Heart left ventricle (tissue), 16 donors: Measurements from ENCODE around the gene YEATS2. TPM values are rescaled to one million over a fixed set of nuclear protein-coding genes. Genes with fewer than 3 reads are reported as not detected.

Experiments
- ATAC-seq, 4 donors: fragments of 200-7000 bp; cut with Tn5 transposase; one replicate each; pipeline ENCODE4 v1.9.1; 2020 to 2022; ENCODE audit warnings: moderate library complexity in 4 of 4, mild to moderate bottlenecking in 3 of 4, moderate number of reproducible peaks in 1 of 4
- DNase-seq, 5 donors: peaks; one replicate each; pipeline ENCODE4 v3.0.0-alpha.2; 2020
- H3K27ac ChIP-seq, 12 donors: fragments of 200-600 bp; sonication (generic) in 4 of 12; one replicate each; pipeline versions ENCODE4 v1.5.0 to v1.8.0; 2016 to 2022; ENCODE audit warnings: mild to moderate bottlenecking in 2 of 12
- H3K27me3 ChIP-seq, 9 donors: fragments of 200-600 bp; sonication (generic) in 2 of 9; one replicate each; pipeline versions ENCODE4 v1.5.1 to v1.8.0; 2016 to 2022; ENCODE audit warnings: mild to moderate bottlenecking in 3 of 9
- H3K36me3 ChIP-seq, 9 donors: fragments of 200-600 bp; sonication (generic) in 2 of 9; one replicate each; pipeline versions ENCODE4 v1.5.0 to v1.8.0; 2018 to 2022; ENCODE audit warnings: mild to moderate bottlenecking in 2 of 9
- H3K4me1 ChIP-seq, 12 donors: fragments of 200-600 bp; sonication (generic) in 4 of 12; one replicate each; pipeline versions ENCODE4 v1.5.0 to v1.8.0; 2016 to 2022; ENCODE audit warnings: mild to moderate bottlenecking in 3 of 12
- H3K4me3 ChIP-seq, 12 donors: fragments of 200-600 bp; sonication (generic) in 4 of 12; one replicate each; pipeline versions ENCODE4 v1.5.0 to v1.8.0; 2017 to 2022; ENCODE audit warnings: mild to moderate bottlenecking in 9 of 12, moderate library complexity in 4 of 12
- H3K9me3 ChIP-seq, 12 donors: fragments of 200-600 bp; sonication (generic) in 4 of 12; one replicate each; pipeline versions ENCODE4 v1.5.0 to v1.8.0; 2016 to 2022; ENCODE audit warnings: mild to moderate bottlenecking in 1 of 12
- POLR2A ChIP-seq, 2 donors: fragments of 450-650 bp; IDR thresholded peaks; one replicate each; pipeline ENCODE4 v1.6.1; 2017; ENCODE audit warnings: antibody characterized with exemption in 2 of 2, mild to moderate bottlenecking in 2 of 2, moderate library complexity in 2 of 2
- WGBS, 4 donors: extraction: QIAGEN DNeasy Blood & Tissue Kit in 2 of 4; methylation state at CpG; one replicate each; pipeline versions ENCODE4 v1.1.5 to v1.1.7; 2013 to 2018; 5-methylcytosine and 5-hydroxymethylcytosine counted together
- intact Hi-C, 10 donors: fragments of 100-400 bp; cut with DNase I; formaldehyde crosslinking; loops; one replicate each; pipeline versions ENCODE4 v1.11.1 to v1.14.2; 2022
- polyA plus RNA-seq, 2 donors: library from polyadenylated mRNA; stranded (reverse); fragments of 200-250 nt; gene quantifications; one replicate each; pipeline ENCODE4 v1.2.3, GENCODE V29; 2013
- total RNA-seq, 9 donors: library from RNA; depleted of rRNA in 2 of 9; stranded (reverse); fragments of >200 nt in 2 of 9; fragmentation: NEBNext Ultra II Directional in 3 of 9; extraction: Animal tissue kit (Norgen Biotek cat#: 25700) in 3 of 9; gene quantifications; one replicate each; pipeline versions ENCODE4 v1.1.0 to v1.2.4, GENCODE V29; 2016 to 2023
- TF ChIP-seq, protein P1 (sequence below), 12 donors: fragments of 200-600 bp; sonication (generic) in 4 of 12; IDR thresholded peaks; one replicate each; pipeline versions ENCODE4 v1.5.0 to v1.8.0; 2018 to 2022; ENCODE audit warnings: antibody characterized with exemption in 12 of 12, mild to moderate bottlenecking in 5 of 12
- donor health status: ischemic (EF 13 %, LVEDD 7.1; RV severe dilation, severe dysfunction).
- donor health status: healthy with polysubstance abuse.
- donor health status: DM: no; HTN: yes; CAD: no.
- donor health status: DM: no; HTN: no; CAD: no.
- donor health status: ischemic (EF 25% LVEDD 6.9; RV normal size, moderate dysfunction).
- donor health status: ischemic (EF 25% LVEDD 5.7; RV mildly dilated, moderate dysfunction).
- donor health status: healthy.
- donor health status: DM: yes; HTN: yes; CAD: no.
- donor health status: ischemic (EF 35%, LVEDD 5.7; RV mildly dilated, moderate dysfunction).
- donor health status: nonischemic (EF 11% LVEDD 7.7; RV severe dilation, severe dysfunction).
- donor health status: DM: yes; HTN: yes; CAD: no.
- donor health status: PGD.
- donor health status: ischemic (EF 29% LVEDD 5.4; RV normal size, mild dysfunction).
- donor health status: nonischemic (EF 23%, LVEDD 6.1; RV moderate dilation, normal function).

The YEATS2 gene
- total and polyA plus RNA-seq, 11 donors, result 3.2 to 21.2 (median 9.8) TPM

DNA sequence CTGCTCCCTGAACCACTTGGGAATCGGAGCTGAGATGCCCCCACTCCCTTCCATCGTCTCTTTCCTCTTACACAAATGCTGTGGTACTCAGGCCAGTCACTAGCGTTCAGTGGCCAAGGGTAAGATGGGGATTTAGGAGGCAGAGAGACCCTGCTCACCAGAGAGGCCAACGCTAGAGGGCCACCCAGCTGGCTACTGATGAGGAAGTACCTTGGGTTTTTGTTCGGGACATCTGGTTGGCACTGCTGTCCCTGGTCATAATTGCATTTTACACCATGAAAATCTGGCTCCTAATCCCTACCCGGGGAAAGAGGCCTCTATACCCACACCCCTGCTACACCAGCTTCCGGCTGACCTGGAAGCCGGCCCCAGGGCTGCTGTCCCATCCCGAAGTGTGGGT lies 120.0 kb downstream of the YEATS2 start:
- 92 to 96% (median 94%) methylated on average over 9 of the region's 9 CpGs for WGBS, 4 donors
- TF ChIP-seq, protein P1, sequence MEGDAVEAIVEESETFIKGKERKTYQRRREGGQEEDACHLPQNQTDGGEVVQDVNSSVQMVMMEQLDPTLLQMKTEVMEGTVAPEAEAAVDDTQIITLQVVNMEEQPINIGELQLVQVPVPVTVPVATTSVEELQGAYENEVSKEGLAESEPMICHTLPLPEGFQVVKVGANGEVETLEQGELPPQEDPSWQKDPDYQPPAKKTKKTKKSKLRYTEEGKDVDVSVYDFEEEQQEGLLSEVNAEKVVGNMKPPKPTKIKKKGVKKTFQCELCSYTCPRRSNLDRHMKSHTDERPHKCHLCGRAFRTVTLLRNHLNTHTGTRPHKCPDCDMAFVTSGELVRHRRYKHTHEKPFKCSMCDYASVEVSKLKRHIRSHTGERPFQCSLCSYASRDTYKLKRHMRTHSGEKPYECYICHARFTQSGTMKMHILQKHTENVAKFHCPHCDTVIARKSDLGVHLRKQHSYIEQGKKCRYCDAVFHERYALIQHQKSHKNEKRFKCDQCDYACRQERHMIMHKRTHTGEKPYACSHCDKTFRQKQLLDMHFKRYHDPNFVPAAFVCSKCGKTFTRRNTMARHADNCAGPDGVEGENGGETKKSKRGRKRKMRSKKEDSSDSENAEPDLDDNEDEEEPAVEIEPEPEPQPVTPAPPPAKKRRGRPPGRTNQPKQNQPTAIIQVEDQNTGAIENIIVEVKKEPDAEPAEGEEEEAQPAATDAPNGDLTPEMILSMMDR (IDR thresholded peaks at IDR 0.05), result no peak
- Histone ChIP-seq H3K4me3 (no peak overlapping the region), H3K27me3 (no peaks in the 10 kb centered on the region), H3K27ac (no peak overlapping the region), H3K9me3 (no peaks in the 10 kb centered on the region), H3K4me1 (no peaks in the 10 kb centered on the region), H3K36me3 (peaks cover 0 to 29% (median 12%) of the 10 kb centered on the region in 9 donors)
- DNase-seq, result no peak
- intact Hi-C loops, result no loop called here
- no peak for ATAC-seq

DNA sequence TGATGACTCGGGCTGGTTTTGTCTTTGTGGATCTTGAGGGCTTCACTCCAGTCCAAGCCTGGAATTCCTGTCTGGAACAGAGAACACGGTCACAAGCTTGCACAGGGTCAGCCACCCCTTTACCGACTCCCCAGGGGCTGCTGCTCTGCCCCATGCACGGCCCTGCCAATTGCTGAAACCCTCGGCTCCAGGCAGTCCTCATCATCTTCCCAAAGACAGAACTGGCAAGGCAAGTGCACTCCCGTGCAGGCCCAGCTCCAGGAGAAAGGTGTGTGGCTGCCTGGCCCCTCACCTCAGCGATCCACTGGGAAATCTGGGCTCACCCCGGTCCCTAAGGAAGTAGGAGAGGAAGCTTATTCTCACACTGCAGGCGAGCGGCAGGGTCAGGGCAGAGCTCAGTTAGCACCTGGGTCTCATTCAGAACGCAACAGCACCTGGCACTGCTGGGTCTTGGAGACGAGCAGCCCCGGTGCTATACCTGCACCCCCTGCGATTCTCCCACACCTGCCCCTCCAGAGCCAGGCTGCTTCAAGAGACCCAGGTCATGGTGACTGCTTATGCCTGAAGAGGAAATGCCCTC lies 120.5 kb downstream of the YEATS2 start:
- WGBS, 4 donors, result 83 to 90% (median 88%) methylated on average over 9 to 14 of the region's 14 CpGs
- H3K27ac ChIP-seq, result no peak overlapping the region
- ATAC-seq, result no peak

DNA sequence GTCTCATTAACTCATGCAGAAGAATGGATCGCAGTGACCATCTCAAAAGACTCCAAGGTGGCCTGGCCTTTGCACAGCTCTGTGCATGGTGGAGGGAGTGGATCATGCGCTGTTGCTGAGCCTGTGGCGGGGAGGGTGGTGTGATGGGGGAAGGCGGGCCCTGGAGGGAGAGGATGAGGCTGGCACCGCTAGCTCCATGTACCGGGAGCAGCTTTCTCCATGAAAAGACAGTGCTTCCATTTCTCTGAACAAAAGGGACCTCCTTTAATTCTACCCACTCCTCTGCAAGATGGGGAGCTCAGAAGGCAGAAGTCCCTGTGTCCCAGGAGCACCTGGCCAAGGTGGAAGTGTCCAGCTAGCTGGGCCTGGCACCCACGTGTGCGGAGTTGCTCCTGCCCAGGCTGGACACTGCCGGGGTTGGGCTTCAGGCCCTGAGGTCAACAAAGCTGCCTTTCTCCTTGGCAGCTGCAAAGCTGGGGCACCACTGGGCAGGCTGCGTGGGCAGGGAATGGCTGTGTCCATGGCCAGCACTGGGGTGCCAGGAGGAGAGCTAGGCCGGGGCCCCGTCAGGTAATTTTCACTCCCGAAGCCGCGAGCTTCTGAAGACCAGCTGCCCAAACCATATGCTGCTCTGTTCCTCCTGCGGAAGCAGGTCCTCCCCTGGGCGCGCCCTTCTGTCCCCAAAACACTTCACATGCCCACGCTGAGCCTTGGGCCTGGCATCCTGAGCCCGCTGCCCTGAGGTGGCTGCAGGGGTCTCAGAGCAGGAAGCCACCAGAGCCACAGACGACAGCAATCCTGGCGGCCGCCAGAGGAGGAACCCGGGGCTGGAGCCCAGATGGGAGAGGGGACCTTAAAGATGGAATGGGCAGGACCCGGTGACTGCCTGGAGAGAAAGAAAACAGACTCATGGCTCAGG lies 121.4 kb downstream of the YEATS2 start:
- H3K4me3 ChIP-seq, result no peak overlapping the region
- no peak for DNase-seq
- TF ChIP-seq, protein P1 (IDR thresholded peaks at IDR 0.05), result no peak
- TF ChIP-seq POLR2A (IDR thresholded peaks at IDR 0.05), result no peak
- H3K4me1 ChIP-seq, result peaks cover 0 to 2% (median 0%) of the 10 kb centered on the region in 12 donors
- peaks cover 0 to 22% (median 8%) of the 10 kb centered on the region in 9 donors for H3K36me3 ChIP-seq
- no peaks in the 10 kb centered on the region for H3K27me3 ChIP-seq
- intact Hi-C loops, result no loop called here
- no peaks in the 10 kb centered on the region for H3K9me3 ChIP-seq
- H3K27ac ChIP-seq, result no peak overlapping the region
- 87 to 96% (median 92%) methylated on average over 23 to 25 of the region's 25 CpGs for WGBS, 4 donors
- no peak for ATAC-seq

More for the DNA sequence above, 120.5 kb downstream of the YEATS2 start:
- intact Hi-C loops, result no loop called here
- Histone ChIP-seq H3K36me3 (peaks cover 0 to 24% (median 11%) of the 10 kb centered on the region in 9 donors), H3K4me1 (no peaks in the 10 kb centered on the region), H3K27me3 (no peaks in the 10 kb centered on the region), H3K4me3 (no peak overlapping the region), H3K9me3 (no peaks in the 10 kb centered on the region)
- no peak for TF ChIP-seq POLR2A (IDR thresholded peaks at IDR 0.05)
- TF ChIP-seq, protein P1 (IDR thresholded peaks at IDR 0.05), result no peak
- no peak for DNase-seq

DNA sequence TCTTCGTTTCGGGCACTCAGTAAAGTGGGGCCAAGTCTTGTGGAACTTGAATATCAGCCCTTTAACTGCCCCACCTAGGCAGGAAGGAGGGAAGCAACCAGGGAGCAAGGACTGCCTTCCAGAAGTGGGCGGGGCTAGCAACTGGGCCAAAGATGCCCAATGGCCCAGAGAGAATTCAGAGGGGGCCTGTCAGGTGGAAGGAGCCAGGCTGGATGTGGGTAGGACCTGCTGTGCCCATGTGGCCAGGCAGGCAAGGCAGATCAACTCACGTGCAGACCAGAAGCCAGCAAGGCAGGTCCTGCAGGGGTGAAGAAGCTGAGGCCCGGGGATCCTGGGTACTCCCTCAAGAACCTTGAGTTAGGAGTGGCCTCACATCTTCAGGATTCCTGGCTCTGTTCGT lies 122.2 kb downstream of the YEATS2 start:
- no peaks in the 10 kb centered on the region for H3K9me3 ChIP-seq
- DNase-seq (no peak), ATAC-seq (no peak)
- intact Hi-C loops, result no loop called here
- H3K27ac ChIP-seq, result no peak overlapping the region
- TF ChIP-seq POLR2A (IDR thresholded peaks at IDR 0.05), result no peak
- TF ChIP-seq, protein P1 (IDR thresholded peaks at IDR 0.05), result no peak
- 89 to 98% (median 93%) methylated on average over 6 of the region's 6 CpGs for WGBS, 4 donors
- peaks cover 0 to 22% (median 6%) of the 10 kb centered on the region in 9 donors for H3K36me3 ChIP-seq
- peaks cover 0 to 11% (median 7%) of the 10 kb centered on the region in 12 donors for H3K4me1 ChIP-seq
- H3K27me3 ChIP-seq, result no peaks in the 10 kb centered on the region
- H3K4me3 ChIP-seq, result no peak overlapping the region
